CD4-positive, alpha-beta T cell treated with Interferon gamma for 1 hour (primary cell): ENCODE measurements around the gene SYNPR.
"Not testable (repeated sequence)": the region's sequence is repeated elsewhere in the genome, so short reads cannot be mapped to it uniquely, and the experiment has no call there.

ENCODE experiments used
- DNase-seq: peaks from one replicate; pipeline ENCODE4 v3.0.0-alpha.2; 2020

The SYNPR gene

GRCh38 chr3:63278171-63279004 lies at the start of gene SYNPR:
SYNPR (plus strand) TSS chr3:63278308.
- no peak for DNase-seq

GRCh38 chr3:63228677-63229076 lies 49.4 kb upstream of the SYNPR start:
- no peak for DNase-seq

- DNase-seq, result no peak
Measured at GRCh38 chr3:63230146-63230545, 48.0 kb upstream of the SYNPR start.

- DNase-seq, result no peak
Measured at GRCh38 chr3:63231643-63232042, 46.5 kb upstream of the SYNPR start.

GRCh38 chr3:63232764-63233396 lies 45.2 kb upstream of the SYNPR start:
- no peak for DNase-seq

GRCh38 chr3:63240381-63240902 lies 37.7 kb upstream of the SYNPR start:
- no peak for DNase-seq

- no peak for DNase-seq
Measured at GRCh38 chr3:63242124-63242523, 36.0 kb upstream of the SYNPR start.

- no peak for DNase-seq
Measured at GRCh38 chr3:63244486-63244885, 33.6 kb upstream of the SYNPR start.

- DNase-seq, result no peak
Measured at GRCh38 chr3:63245726-63246241, 32.3 kb upstream of the SYNPR start.

- DNase-seq, result no peak
Measured at GRCh38 chr3:63248015-63248414, 30.1 kb upstream of the SYNPR start.

GRCh38 chr3:63251499-63251898 lies 26.6 kb upstream of the SYNPR start:
- DNase-seq, result no peak

- not testable (repeated sequence) for DNase-seq
Measured at GRCh38 chr3:63255819-63256218, 22.3 kb upstream of the SYNPR start.

GRCh38 chr3:63264716-63265115 lies 13.4 kb upstream of the SYNPR start:
- DNase-seq, result no peak

GRCh38 chr3:63274359-63274758 lies 3.7 kb upstream of the SYNPR start:
- no peak for DNase-seq

GRCh38 chr3:63279005-63279841 lies 1.1 kb downstream of the SYNPR start:
- no peak for DNase-seq

GRCh38 chr3:63287610-63288009 lies 9.5 kb downstream of the SYNPR start:
- DNase-seq, result no peak

GRCh38 chr3:63290686-63291085 lies 12.6 kb downstream of the SYNPR start:
- DNase-seq, result no peak

- no peak for DNase-seq
Measured at GRCh38 chr3:63294332-63294731, 16.2 kb downstream of the SYNPR start.

GRCh38 chr3:63295356-63295755 lies 17.2 kb downstream of the SYNPR start:
- DNase-seq, result no peak

GRCh38 chr3:63295806-63296205 lies 17.7 kb downstream of the SYNPR start:
- no peak for DNase-seq

- DNase-seq, result no peak
Measured at GRCh38 chr3:63296249-63296648, 18.1 kb downstream of the SYNPR start.

GRCh38 chr3:63303238-63303637 lies 25.1 kb downstream of the SYNPR start:
- no peak for DNase-seq

GRCh38 chr3:63304421-63304820 lies 26.3 kb downstream of the SYNPR start:
- DNase-seq, result no peak
